K562 (cell line): ENCODE data around the gene SLIT1. TPM values are rescaled to one million over a fixed set of nuclear protein-coding genes. Genes with fewer than 3 reads are reported as not detected.

Experiments used
- ATAC-seq: fragments of 200-7000 bp; cut with Tn5 transposase; 3 replicates; pipeline ENCODE4 v1.9.1; 2020; ENCODE audit warnings: moderate library complexity
- BruUV-seq: library from RNA; stranded (reverse); fragments of 400-500 nt; replicated peaks from 2 replicates; lab custom pipeline; 2021; lab: Mats Ljungman, UMichigan
- CTCF ChIA-PET: fragments of 300-600 bp; formaldehyde crosslinking; extraction: SDS; loops from one replicate; lab custom pipeline; 2021; ENCODE audit warnings: low intra/inter-chr PET ratio; lab: Yijun Ruan, JAX
- POLR2A ChIA-PET: fragments of 300-600, 350-650 bp; sonication (Branson Sonifier 250); formaldehyde crosslinking; extraction: SDS; loops from one replicate; lab custom pipeline; 2021; ENCODE audit warnings: antibody characterized with exemption, inconsistent platforms; lab: Yijun Ruan, JAX
- DNase-seq, 4 experiments: peaks; one replicate each; pipeline versions ENCODE4 v3.0.0 to v3.0.0-alpha.2; 2011 to 2018; ENCODE audit warnings: low spot score in 3 of 4, mixed read lengths in 3 of 4; ENCODE audit errors: extremely low read depth in 1 of 4
- FAIRE-seq: peaks from 2 replicates; lab custom pipeline; 2011; peaks lifted over from hg19 to GRCh38; lab: Jason Lieb, UNC
- H2AFZ ChIP-seq: 2 replicates; pipeline ENCODE4 v1.6.0; 2011; ENCODE audit warnings: low read depth, low read length, control low read depth, inconsistent platforms
- H3K27ac ChIP-seq: fragments of 200-600 bp; 3 replicates; pipeline ENCODE4 v1.8.0; 2011; ENCODE audit warnings: low read depth, mild to moderate bottlenecking, control low read depth, inconsistent platforms, low read length, moderate library complexity, mixed read lengths; ENCODE audit errors: extremely low read depth
- H3K27me3 ChIP-seq, 2 experiments: fragments of 300-600 bp in 1 of 2; 2 replicates in 1 of 2; 3 replicates in 1 of 2; pipeline versions ENCODE4 v1.6.0 to v1.8.0; 2011; ENCODE audit warnings: inconsistent platforms in 2 of 2, low read length in 2 of 2, mild to moderate bottlenecking in 1 of 2, mixed read lengths in 1 of 2, moderate library complexity in 1 of 2; ENCODE audit not compliant: control insufficient read depth in 2 of 2, insufficient read depth in 2 of 2
- H3K36me3 ChIP-seq: fragments of 300-600 bp; 3 replicates; pipeline ENCODE4 v1.8.0; 2011; ENCODE audit warnings: mild to moderate bottlenecking, low read length, inconsistent platforms; ENCODE audit not compliant: control insufficient read depth, insufficient read depth
- H3K4me1 ChIP-seq, 2 experiments: fragments of 200-600 bp in 1 of 2; replicated peaks in 1 of 2; 2 replicates in 1 of 2; 3 replicates in 1 of 2; pipeline versions ENCODE4 v1.5.1 to v1.8.0; 2011; ENCODE audit warnings: inconsistent platforms in 2 of 2, low read length in 2 of 2, mild to moderate bottlenecking in 1 of 2, mixed read lengths in 1 of 2, moderate library complexity in 1 of 2; ENCODE audit not compliant: control insufficient read depth in 2 of 2, insufficient read depth in 2 of 2
- H3K4me2 ChIP-seq: 2 replicates; pipeline ENCODE4 v1.6.1; 2011; ENCODE audit warnings: low read length, control low read depth, inconsistent platforms, mixed read lengths; ENCODE audit not compliant: insufficient read depth
- H3K4me3 ChIP-seq: fragments of 200-600 bp; sonication (generic), shearing (Covaris generic); 2 replicates; pipeline ENCODE4 v1.5.1; 2016; ENCODE audit warnings: control low read depth, inconsistent platforms
- H3K79me2 ChIP-seq: fragments of 200-600 bp; 3 replicates; pipeline ENCODE4 v1.8.0; 2011; ENCODE audit warnings: low read length, inconsistent platforms; ENCODE audit not compliant: control insufficient read depth, insufficient read depth
- H3K9ac ChIP-seq, 2 experiments: 2 replicates each; pipeline versions ENCODE4 v1.6.0 to v1.6.1; 2011; ENCODE audit warnings: low read depth in 2 of 2, low read length in 2 of 2, control low read depth in 1 of 2, inconsistent platforms in 1 of 2, mild to moderate bottlenecking in 1 of 2, mixed read lengths in 1 of 2; ENCODE audit not compliant: insufficient read depth in 1 of 2
- H3K9me1 ChIP-seq: one replicate; pipeline ENCODE4 v1.6.0; 2011; ENCODE audit warnings: inconsistent platforms, mild to moderate bottlenecking, low read length, moderate library complexity; ENCODE audit not compliant: control insufficient read depth, insufficient read depth
- H3K9me3 ChIP-seq: replicated peaks from 2 replicates; pipeline ENCODE4 v1.5.1; 2011; ENCODE audit warnings: low read depth, low read length, inconsistent platforms; ENCODE audit not compliant: control insufficient read depth, insufficient read depth
- H4K20me1 ChIP-seq: replicated peaks from 2 replicates; pipeline ENCODE4 v1.6.1; 2011; ENCODE audit warnings: low read length, inconsistent platforms, mixed read lengths; ENCODE audit not compliant: control insufficient read depth, insufficient read depth
- KLF13 ChIP-seq: fragments of 450-650 bp; IDR thresholded peaks from 2 replicates; pipeline ENCODE4 v1.6.1; 2016; ENCODE audit warnings: missing genetic modification characterization, low read depth, mild to moderate bottlenecking, missing compliant biosample characterization, moderate library complexity, borderline replicate concordance
- SAFB ChIP-seq: fragments of 200-400 bp; formaldehyde crosslinking; IDR thresholded peaks from 2 replicates; pipeline ENCODE4 v1.6.1; 2017; ENCODE audit warnings: low read depth, low read length, borderline replicate concordance
- SMAD3 ChIP-seq: fragments of 450-650 bp; formaldehyde crosslinking; conservative IDR thresholded peaks from 2 replicates; pipeline ENCODE4 v1.4.0; 2020; ENCODE audit warnings: mild to moderate bottlenecking
- ZNF707 ChIP-seq: fragments of 250-450 bp; sonication (Bioruptor Pico); conservative IDR thresholded peaks from 2 replicates; pipeline ENCODE4 v1.8.0; 2022; ENCODE audit warnings: inconsistent platforms, mild to moderate bottlenecking, moderate library complexity
- WGBS: fragments of 100-300 bp; shearing (Covaris generic); methylation state at CpG from one replicate; pipeline ENCODE4 v1.1.6; 2016; ENCODE audit warnings: low coverage, mixed read lengths; ENCODE audit not compliant: insufficient coverage; ENCODE audit errors: missing lambda C conversion rate; 5-methylcytosine and 5-hydroxymethylcytosine counted together
- in situ Hi-C: fragments of 300-500 bp; cut with MboI; formaldehyde crosslinking; loops from 4 replicates; pipeline ENCODE4 v1.15.0; 2018; ENCODE audit warnings: inconsistent platforms, mixed read lengths
- intact Hi-C: fragments of 100-400 bp; cut with micrococcal nuclease; formaldehyde crosslinking; loops from 2 replicates; pipeline ENCODE4 v1.14.2; 2022
- polyA plus RNA-seq, 8 experiments: library from polyadenylated mRNA; depleted of rRNA in 4 of 8; stranded (reverse) in 5 of 8; unstranded in 3 of 8; fragments of >200 nt; fragmentation: Nextera tagmentation in 2 of 8; fragmentation: Illumina TruSeq in 1 of 8; extraction: Ambion mirVana in 2 of 8; extraction: Trizol in 1 of 8; gene quantifications; 2 replicates each; pipeline versions ENCODE4 v1.2.1 to v1.2.3, GENCODE V29; 2011 to 2014; ENCODE audit warnings: inconsistent platforms in 1 of 8, missing spikeins in 1 of 8
- total RNA-seq, 7 experiments: library from RNA; depleted of rRNA in 6 of 7; stranded (reverse); fragments of >200 nt in 6 of 7; fragmentation: Illumina TruSeq in 2 of 7; extraction: Trizol in 2 of 7; gene quantifications; 2 replicates each; pipeline versions ENCODE4 v1.2.1 to v1.2.3, GENCODE V29; 2011 to 2021; ENCODE audit warnings: low replicate concordance in 1 of 7
- TF ChIP-seq, protein P1 (sequence below), 2 experiments: IDR thresholded peaks; 2 replicates each; pipeline ENCODE4 v1.6.1; 2012; ENCODE audit warnings: improper control_type of control experiment in 2 of 2, low read depth in 2 of 2, low read length in 2 of 2, borderline replicate concordance in 1 of 2
- TF ChIP-seq, protein P2 (sequence below): fragments of 450-650 bp; formaldehyde crosslinking; IDR thresholded peaks from 2 replicates; pipeline ENCODE4 v1.4.0; 2020; ENCODE audit warnings: mild to moderate bottlenecking, mixed read lengths

Gene SLIT1
- total and polyA plus RNA-seq, 9 of the 15 experiments (the other 6 are each of a cell fraction or from before 2014, with no cell fraction given): 0.01 to 0.11 (median 0.04) TPM; not detected in 3

DNA sequence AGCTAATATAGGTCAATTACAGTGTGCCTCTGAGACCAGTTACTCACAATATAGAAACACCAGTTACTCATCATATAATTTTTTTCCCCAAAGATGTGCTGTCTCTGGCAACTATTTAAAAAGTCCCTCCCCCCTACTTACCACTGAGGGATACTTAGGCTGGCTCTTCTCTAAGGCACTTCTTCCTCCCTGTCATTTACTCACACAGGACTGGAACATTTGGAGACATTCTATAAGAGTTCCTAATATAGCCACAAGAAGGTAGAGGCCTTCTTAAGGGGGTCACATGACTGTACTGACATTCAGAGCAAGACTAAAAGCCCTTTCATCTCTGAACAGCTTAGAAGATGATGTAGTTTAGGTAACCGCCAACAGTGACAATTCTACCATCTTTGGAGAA, 44.4 kb upstream of the SLIT1 start:
- H2AFZ ChIP-seq: no peak overlapping the region
- no peak overlapping the region for H3K27ac ChIP-seq
- H3K9me1 ChIP-seq: no peaks in the 10 kb centered on the region
- H3K4me1 ChIP-seq: no peaks in the 10 kb centered on the region
- FAIRE-seq (no peak), ATAC-seq (no peak), DNase-seq (peak in 2 of 4 experiments; percentile 22 to 28)
- no peaks in the 10 kb centered on the region for H3K79me2 ChIP-seq
- ChIA-PET CTCF (no interaction called here), POLR2A (no interaction called here)
- no peak overlapping the region for H3K4me2 ChIP-seq
- in situ Hi-C loops: no loop called here
- no peaks in the 10 kb centered on the region for H4K20me1 ChIP-seq
- no peak overlapping the region for H3K4me3 ChIP-seq
- H3K9me3 ChIP-seq: no peaks in the 10 kb centered on the region
- no peak for TF ChIP-seq SAFB
- no peak for TF ChIP-seq ZNF707 (CRISPR knock-in tag)
- TF ChIP-seq, protein P1, sequence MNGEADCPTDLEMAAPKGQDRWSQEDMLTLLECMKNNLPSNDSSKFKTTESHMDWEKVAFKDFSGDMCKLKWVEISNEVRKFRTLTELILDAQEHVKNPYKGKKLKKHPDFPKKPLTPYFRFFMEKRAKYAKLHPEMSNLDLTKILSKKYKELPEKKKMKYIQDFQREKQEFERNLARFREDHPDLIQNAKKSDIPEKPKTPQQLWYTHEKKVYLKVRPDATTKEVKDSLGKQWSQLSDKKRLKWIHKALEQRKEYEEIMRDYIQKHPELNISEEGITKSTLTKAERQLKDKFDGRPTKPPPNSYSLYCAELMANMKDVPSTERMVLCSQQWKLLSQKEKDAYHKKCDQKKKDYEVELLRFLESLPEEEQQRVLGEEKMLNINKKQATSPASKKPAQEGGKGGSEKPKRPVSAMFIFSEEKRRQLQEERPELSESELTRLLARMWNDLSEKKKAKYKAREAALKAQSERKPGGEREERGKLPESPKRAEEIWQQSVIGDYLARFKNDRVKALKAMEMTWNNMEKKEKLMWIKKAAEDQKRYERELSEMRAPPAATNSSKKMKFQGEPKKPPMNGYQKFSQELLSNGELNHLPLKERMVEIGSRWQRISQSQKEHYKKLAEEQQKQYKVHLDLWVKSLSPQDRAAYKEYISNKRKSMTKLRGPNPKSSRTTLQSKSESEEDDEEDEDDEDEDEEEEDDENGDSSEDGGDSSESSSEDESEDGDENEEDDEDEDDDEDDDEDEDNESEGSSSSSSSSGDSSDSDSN (IDR thresholded peaks at IDR 0.05; ENCODE audit: borderline replicate concordance in 1 of 2, low read depth in 2 of 2, low read length in 2 of 2): no peak
- no peak for TF ChIP-seq KLF13 (tag)
- TF ChIP-seq, protein P2, sequence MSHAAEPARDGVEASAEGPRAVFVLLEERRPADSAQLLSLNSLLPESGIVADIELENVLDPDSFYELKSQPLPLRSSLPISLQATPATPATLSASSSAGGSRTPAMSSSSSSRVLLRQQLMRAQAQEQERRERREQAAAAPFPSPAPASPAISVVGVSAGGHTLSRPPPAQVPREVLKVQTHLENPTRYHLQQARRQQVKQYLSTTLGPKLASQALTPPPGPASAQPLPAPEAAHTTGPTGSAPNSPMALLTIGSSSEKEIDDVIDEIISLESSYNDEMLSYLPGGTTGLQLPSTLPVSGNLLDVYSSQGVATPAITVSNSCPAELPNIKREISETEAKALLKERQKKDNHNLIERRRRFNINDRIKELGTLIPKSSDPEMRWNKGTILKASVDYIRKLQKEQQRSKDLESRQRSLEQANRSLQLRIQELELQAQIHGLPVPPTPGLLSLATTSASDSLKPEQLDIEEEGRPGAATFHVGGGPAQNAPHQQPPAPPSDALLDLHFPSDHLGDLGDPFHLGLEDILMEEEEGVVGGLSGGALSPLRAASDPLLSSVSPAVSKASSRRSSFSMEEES (CRISPR knock-in tag): peak; percentile 31
- TF ChIP-seq SMAD3 (CRISPR knock-in tag): no peak
- intact Hi-C loops: no loop called here
- 100% methylated on average over 1 of the region's 1 CpG for WGBS
- H3K27me3 ChIP-seq: no peaks in the 10 kb centered on the region
- BruUV-seq: no TSS peak
- H3K9ac ChIP-seq: no peak overlapping the region
- H3K36me3 ChIP-seq: peaks cover 55% of the 10 kb centered on the region; the same call in 2 of the 3 replicates
